ENCODE data around the gene NMRK2. TPM values are rescaled to one million over a fixed set of nuclear protein-coding genes. Genes with fewer than 3 reads are reported as not detected.

NMRK2 gene
- total RNA-seq, 1 experiment from 2014 or later, result 61.9 TPM

DNA sequence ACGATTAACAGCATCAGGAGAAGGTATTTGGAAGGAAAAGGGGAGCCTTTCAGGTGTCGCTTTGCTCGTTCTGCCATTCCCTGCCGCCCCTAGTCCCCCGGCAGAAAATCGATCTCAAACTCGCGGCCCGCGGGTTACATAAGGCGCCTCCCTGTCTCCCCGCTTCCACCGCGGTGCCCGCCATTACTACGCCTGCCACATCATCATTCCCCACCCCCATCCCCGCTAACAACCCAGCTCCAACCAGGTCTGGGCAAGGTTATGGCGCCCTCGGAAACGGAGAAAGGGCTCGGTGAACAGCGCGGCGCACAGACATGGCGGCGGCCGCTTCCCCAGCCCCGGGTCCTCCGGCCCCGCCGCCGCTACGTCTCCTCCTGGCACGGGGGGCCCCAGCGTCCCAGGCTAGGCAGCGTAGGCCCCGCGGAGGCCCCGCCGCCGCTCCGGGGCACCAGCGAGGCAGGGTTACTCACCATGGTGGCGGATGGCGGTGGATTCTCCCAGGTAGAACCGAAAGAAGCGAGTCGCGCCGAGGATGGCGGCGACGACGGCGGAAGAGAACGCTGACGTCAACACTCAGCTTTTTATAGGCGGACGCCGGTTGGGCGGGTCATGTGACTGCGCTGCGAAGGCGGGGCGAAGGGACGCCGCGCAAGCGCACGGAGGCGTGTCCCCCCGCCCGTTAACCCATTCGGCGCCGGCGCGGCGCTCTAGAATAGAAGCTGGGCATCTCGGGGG lies 52.2 kb downstream of the NMRK2 start, which contains the start of gene EEF2 (continued):
- TF ChIP-seq TP53 (CRISPR knock-in tag; IDR thresholded peaks at IDR 0.05) (peak; percentile 70; the same call in 1 of the 2 replicates), GABPB1 (CRISPR knock-in tag; IDR thresholded peaks at IDR 0.05) (peak; percentile 75), CREM (CRISPR knock-in tag; IDR thresholded peaks at IDR 0.05) (peak; percentile 92), EMX1 (CRISPR knock-in tag; IDR thresholded peaks at IDR 0.05) (no peak; the same call in 1 of the 2 replicates), ZNF138 (CRISPR knock-in tag; conservative IDR thresholded peaks at IDR 0.05) (no peak), ETV6 (CRISPR knock-in tag; IDR thresholded peaks at IDR 0.05) (peak; percentile 94), TEAD4 (CRISPR knock-in tag; IDR thresholded peaks at IDR 0.05) (no peak), ZNF263 (CRISPR knock-in tag; IDR thresholded peaks at IDR 0.05; ENCODE audit: low read depth) (no peak), PRRX2 (CRISPR knock-in tag; IDR thresholded peaks at IDR 0.05) (peak; percentile 69; the same call in 1 of the 2 replicates), ZNF232 (CRISPR knock-in tag; IDR thresholded peaks at IDR 0.05) (peak; percentile 48), ZNF423 (CRISPR knock-in tag; IDR thresholded peaks at IDR 0.05) (no peak), JAZF1 (CRISPR knock-in tag; IDR thresholded peaks at IDR 0.05) (no peak), NFE2L1 (CRISPR knock-in tag; IDR thresholded peaks at IDR 0.05) (no peak), SP1 (CRISPR knock-in tag; conservative IDR thresholded peaks at IDR 0.05) (peak; percentile 93), MYBL2 (CRISPR knock-in tag; IDR thresholded peaks at IDR 0.05) (peak; percentile 66), CBFB (CRISPR knock-in tag; IDR thresholded peaks at IDR 0.05; ENCODE audit: low read depth) (no peak)
- TF ChIP-seq, protein P1, sequence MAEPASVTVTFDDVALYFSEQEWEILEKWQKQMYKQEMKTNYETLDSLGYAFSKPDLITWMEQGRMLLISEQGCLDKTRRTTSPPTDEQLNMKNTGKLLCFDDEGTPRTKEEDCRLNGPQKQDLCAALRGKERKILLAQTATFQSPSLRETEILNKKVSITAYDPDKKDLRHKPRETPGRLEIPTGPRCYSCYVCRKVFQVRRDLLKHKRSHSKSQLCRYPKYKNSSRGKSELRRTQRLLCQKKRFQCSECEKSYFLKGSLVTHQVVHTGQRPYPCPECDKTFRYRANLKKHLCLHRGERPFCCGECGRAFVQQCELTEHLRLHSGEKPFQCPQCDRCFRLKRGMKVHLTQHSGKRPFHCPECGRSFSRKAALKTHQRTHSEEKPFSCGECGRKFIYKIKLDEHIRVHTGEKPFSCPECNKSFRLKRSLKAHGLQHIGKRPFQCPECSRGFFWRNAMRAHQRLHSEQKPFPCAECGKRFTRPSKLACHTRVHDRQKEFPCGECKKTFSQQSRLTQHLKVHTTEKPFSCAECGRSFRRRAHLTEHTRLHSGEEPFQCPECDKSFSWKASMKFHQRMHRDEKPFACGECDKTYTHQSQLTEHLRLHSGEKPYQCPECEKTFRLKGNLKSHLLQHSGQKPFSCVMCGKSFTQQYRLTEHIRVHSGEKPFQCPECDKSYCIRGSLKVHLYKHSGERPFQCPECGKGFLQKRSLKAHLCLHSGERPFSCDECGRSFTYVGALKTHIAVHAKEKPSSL (CRISPR knock-in tag; conservative IDR thresholded peaks at IDR 0.05), result no peak
- TF ChIP-seq, protein P2, sequence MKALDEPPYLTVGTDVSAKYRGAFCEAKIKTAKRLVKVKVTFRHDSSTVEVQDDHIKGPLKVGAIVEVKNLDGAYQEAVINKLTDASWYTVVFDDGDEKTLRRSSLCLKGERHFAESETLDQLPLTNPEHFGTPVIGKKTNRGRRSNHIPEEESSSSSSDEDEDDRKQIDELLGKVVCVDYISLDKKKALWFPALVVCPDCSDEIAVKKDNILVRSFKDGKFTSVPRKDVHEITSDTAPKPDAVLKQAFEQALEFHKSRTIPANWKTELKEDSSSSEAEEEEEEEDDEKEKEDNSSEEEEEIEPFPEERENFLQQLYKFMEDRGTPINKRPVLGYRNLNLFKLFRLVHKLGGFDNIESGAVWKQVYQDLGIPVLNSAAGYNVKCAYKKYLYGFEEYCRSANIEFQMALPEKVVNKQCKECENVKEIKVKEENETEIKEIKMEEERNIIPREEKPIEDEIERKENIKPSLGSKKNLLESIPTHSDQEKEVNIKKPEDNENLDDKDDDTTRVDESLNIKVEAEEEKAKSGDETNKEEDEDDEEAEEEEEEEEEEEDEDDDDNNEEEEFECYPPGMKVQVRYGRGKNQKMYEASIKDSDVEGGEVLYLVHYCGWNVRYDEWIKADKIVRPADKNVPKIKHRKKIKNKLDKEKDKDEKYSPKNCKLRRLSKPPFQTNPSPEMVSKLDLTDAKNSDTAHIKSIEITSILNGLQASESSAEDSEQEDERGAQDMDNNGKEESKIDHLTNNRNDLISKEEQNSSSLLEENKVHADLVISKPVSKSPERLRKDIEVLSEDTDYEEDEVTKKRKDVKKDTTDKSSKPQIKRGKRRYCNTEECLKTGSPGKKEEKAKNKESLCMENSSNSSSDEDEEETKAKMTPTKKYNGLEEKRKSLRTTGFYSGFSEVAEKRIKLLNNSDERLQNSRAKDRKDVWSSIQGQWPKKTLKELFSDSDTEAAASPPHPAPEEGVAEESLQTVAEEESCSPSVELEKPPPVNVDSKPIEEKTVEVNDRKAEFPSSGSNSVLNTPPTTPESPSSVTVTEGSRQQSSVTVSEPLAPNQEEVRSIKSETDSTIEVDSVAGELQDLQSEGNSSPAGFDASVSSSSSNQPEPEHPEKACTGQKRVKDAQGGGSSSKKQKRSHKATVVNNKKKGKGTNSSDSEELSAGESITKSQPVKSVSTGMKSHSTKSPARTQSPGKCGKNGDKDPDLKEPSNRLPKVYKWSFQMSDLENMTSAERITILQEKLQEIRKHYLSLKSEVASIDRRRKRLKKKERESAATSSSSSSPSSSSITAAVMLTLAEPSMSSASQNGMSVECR (CRISPR knock-in tag; IDR thresholded peaks at IDR 0.05; ENCODE audit: borderline replicate concordance), result peak; percentile 86; the same call in 1 of the 2 replicates
- TF ChIP-seq, protein P3, sequence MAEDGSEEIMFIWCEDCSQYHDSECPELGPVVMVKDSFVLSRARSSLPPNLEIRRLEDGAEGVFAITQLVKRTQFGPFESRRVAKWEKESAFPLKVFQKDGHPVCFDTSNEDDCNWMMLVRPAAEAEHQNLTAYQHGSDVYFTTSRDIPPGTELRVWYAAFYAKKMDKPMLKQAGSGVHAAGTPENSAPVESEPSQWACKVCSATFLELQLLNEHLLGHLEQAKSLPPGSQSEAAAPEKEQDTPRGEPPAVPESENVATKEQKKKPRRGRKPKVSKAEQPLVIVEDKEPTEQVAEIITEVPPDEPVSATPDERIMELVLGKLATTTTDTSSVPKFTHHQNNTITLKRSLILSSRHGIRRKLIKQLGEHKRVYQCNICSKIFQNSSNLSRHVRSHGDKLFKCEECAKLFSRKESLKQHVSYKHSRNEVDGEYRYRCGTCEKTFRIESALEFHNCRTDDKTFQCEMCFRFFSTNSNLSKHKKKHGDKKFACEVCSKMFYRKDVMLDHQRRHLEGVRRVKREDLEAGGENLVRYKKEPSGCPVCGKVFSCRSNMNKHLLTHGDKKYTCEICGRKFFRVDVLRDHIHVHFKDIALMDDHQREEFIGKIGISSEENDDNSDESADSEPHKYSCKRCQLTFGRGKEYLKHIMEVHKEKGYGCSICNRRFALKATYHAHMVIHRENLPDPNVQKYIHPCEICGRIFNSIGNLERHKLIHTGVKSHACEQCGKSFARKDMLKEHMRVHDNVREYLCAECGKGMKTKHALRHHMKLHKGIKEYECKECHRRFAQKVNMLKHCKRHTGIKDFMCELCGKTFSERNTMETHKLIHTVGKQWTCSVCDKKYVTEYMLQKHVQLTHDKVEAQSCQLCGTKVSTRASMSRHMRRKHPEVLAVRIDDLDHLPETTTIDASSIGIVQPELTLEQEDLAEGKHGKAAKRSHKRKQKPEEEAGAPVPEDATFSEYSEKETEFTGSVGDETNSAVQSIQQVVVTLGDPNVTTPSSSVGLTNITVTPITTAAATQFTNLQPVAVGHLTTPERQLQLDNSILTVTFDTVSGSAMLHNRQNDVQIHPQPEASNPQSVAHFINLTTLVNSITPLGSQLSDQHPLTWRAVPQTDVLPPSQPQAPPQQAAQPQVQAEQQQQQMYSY (CRISPR knock-in tag; IDR thresholded peaks at IDR 0.05), result no peak
- TF ChIP-seq, protein P4, sequence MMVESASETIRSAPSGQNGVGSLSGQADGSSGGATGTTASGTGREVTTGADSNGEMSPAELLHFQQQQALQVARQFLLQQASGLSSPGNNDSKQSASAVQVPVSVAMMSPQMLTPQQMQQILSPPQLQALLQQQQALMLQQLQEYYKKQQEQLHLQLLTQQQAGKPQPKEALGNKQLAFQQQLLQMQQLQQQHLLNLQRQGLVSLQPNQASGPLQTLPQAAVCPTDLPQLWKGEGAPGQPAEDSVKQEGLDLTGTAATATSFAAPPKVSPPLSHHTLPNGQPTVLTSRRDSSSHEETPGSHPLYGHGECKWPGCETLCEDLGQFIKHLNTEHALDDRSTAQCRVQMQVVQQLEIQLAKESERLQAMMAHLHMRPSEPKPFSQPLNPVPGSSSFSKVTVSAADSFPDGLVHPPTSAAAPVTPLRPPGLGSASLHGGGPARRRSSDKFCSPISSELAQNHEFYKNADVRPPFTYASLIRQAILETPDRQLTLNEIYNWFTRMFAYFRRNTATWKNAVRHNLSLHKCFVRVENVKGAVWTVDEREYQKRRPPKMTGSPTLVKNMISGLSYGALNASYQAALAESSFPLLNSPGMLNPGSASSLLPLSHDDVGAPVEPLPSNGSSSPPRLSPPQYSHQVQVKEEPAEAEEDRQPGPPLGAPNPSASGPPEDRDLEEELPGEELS (CRISPR knock-in tag; IDR thresholded peaks at IDR 0.05), result peak; percentile 84; the same call in 1 of the 2 replicates
- TF ChIP-seq, protein P5, sequence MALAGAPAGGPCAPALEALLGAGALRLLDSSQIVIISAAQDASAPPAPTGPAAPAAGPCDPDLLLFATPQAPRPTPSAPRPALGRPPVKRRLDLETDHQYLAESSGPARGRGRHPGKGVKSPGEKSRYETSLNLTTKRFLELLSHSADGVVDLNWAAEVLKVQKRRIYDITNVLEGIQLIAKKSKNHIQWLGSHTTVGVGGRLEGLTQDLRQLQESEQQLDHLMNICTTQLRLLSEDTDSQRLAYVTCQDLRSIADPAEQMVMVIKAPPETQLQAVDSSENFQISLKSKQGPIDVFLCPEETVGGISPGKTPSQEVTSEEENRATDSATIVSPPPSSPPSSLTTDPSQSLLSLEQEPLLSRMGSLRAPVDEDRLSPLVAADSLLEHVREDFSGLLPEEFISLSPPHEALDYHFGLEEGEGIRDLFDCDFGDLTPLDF (CRISPR knock-in tag; IDR thresholded peaks at IDR 0.05), result no peak
- TF ChIP-seq, protein P6, sequence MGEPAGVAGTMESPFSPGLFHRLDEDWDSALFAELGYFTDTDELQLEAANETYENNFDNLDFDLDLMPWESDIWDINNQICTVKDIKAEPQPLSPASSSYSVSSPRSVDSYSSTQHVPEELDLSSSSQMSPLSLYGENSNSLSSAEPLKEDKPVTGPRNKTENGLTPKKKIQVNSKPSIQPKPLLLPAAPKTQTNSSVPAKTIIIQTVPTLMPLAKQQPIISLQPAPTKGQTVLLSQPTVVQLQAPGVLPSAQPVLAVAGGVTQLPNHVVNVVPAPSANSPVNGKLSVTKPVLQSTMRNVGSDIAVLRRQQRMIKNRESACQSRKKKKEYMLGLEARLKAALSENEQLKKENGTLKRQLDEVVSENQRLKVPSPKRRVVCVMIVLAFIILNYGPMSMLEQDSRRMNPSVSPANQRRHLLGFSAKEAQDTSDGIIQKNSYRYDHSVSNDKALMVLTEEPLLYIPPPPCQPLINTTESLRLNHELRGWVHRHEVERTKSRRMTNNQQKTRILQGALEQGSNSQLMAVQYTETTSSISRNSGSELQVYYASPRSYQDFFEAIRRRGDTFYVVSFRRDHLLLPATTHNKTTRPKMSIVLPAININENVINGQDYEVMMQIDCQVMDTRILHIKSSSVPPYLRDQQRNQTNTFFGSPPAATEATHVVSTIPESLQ (CRISPR knock-in tag; IDR thresholded peaks at IDR 0.05), result no peak
